H1 (cell line): ENCODE results near the gene PRKN. TPM values are rescaled to one million over a fixed set of nuclear protein-coding genes. Genes with fewer than 3 reads are reported as not detected.

Experiments used
- CTCF ChIA-PET: fragments of 300-600 bp; sonication (Branson Sonifier 250); formaldehyde crosslinking; loops from one replicate; lab custom pipeline; 2021; ENCODE audit not compliant: partially characterized antibody; lab: Charles Lee
- POLR2A ChIA-PET: fragments of 300-600 bp; sonication (Branson Sonifier 250); formaldehyde crosslinking; loops from one replicate; lab custom pipeline; 2021; ENCODE audit warnings: inconsistent platforms; ENCODE audit not compliant: partially characterized antibody; lab: Charles Lee
- DNase-seq, 2 experiments: peaks; one replicate each; pipeline versions ENCODE4 v3.0.0 to v3.0.0-alpha.2; 2010 to 2022; ENCODE audit warnings: low spot score in 2 of 2, low read depth in 1 of 2, mixed read lengths in 1 of 2
- FAIRE-seq: peaks from 2 replicates; lab custom pipeline; 2011; peaks lifted over from hg19 to GRCh38; lab: Jason Lieb, UNC
- H2AFZ ChIP-seq: 2 replicates; pipeline ENCODE4 v1.8.1; 2012; ENCODE audit warnings: low read length, inconsistent platforms
- H2AK5ac ChIP-seq: 2 replicates; pipeline ENCODE4 v1.6.1; 2013; ENCODE audit warnings: low read depth, low read length
- H2BK120ac ChIP-seq: replicated peaks from 2 replicates; pipeline ENCODE3; 2013; ENCODE audit warnings: low read depth, low read length, inconsistent platforms
- H2BK12ac ChIP-seq: 2 replicates; pipeline ENCODE4 v1.6.1; 2013; ENCODE audit warnings: low read depth, low read length
- H2BK15ac ChIP-seq: 2 replicates; pipeline ENCODE4 v1.6.1; 2013; ENCODE audit warnings: low read length
- H2BK20ac ChIP-seq: 2 replicates; pipeline ENCODE4 v1.6.1; 2013; ENCODE audit warnings: low read length
- H2BK5ac ChIP-seq: 2 replicates; pipeline ENCODE4 v1.6.1; 2013; ENCODE audit warnings: low read depth, low read length
- H3K14ac ChIP-seq: 2 replicates; pipeline ENCODE4 v1.6.1; 2013; ENCODE audit warnings: inconsistent platforms; ENCODE audit not compliant: insufficient read length
- H3K18ac ChIP-seq: 2 replicates; pipeline ENCODE4 v1.6.1; 2013; ENCODE audit warnings: low read length; ENCODE audit errors: extremely low read depth
- H3K23ac ChIP-seq: 2 replicates; pipeline ENCODE4 v1.6.1; 2013; ENCODE audit warnings: inconsistent platforms; ENCODE audit not compliant: insufficient read length
- H3K23me2 ChIP-seq: 2 replicates; pipeline ENCODE4 v1.6.1; 2013; ENCODE audit warnings: low read depth, low read length
- H3K27ac ChIP-seq: 2 replicates; pipeline ENCODE4 v1.6.1; 2011; ENCODE audit warnings: low read depth, low read length, inconsistent platforms
- H3K27me3 ChIP-seq, 4 experiments: replicated peaks in 1 of 4; 1 replicate in 1 of 4; 2 replicates in 3 of 4; pipeline versions ENCODE4 v1.6.1 to v1.8.1; 2011 to 2013; ENCODE audit warnings: low read length in 3 of 4, mild to moderate bottlenecking in 3 of 4, inconsistent platforms in 2 of 4, mixed read lengths in 2 of 4, moderate library complexity in 1 of 4; ENCODE audit not compliant: control insufficient read depth in 3 of 4, insufficient read depth in 3 of 4; ENCODE audit errors: extremely low read depth in 1 of 4
- H3K36me3 ChIP-seq, 4 experiments: 2 replicates each; pipeline versions ENCODE4 v1.6.1 to v1.8.1; 2011 to 2013; ENCODE audit warnings: mild to moderate bottlenecking in 4 of 4, low read length in 3 of 4, moderate library complexity in 2 of 4, control low read depth in 1 of 4, inconsistent platforms in 1 of 4; ENCODE audit not compliant: insufficient read depth in 4 of 4, control insufficient read depth in 2 of 4
- H3K4ac ChIP-seq: replicated peaks from 2 replicates; pipeline ENCODE3; 2013; ENCODE audit warnings: low read length, low read depth, mixed read lengths, inconsistent platforms; ENCODE audit not compliant: insufficient read length
- H3K4me1 ChIP-seq, 4 experiments: replicated peaks in 1 of 4; 1 replicate in 1 of 4; 2 replicates in 3 of 4; pipeline versions ENCODE4 v1.6.1 to v1.8.1; 2011 to 2013; ENCODE audit warnings: low read length in 3 of 4, inconsistent platforms in 2 of 4, mixed read lengths in 1 of 4; ENCODE audit not compliant: insufficient read depth in 4 of 4, control insufficient read depth in 3 of 4
- H3K4me2 ChIP-seq, 2 experiments: 2 replicates each; pipeline versions ENCODE4 v1.6.1 to v1.8.1; 2011 to 2013; ENCODE audit warnings: low read depth in 2 of 2, low read length in 2 of 2, control low read depth in 1 of 2, inconsistent platforms in 1 of 2, mild to moderate bottlenecking in 1 of 2; ENCODE audit not compliant: insufficient read depth in 1 of 2
- H3K4me3 ChIP-seq, 4 experiments: fragments of 200-600, 300-600 bp in 1 of 4; sonication (generic), shearing (Covaris generic), sonication (Bioruptor Twin) in 1 of 4; 2 replicates each; pipeline versions ENCODE4 v1.5.1 to v1.8.1; 2011 to 2016; ENCODE audit warnings: low read length in 4 of 4, low read depth in 3 of 4, control low read depth in 2 of 4, inconsistent platforms in 2 of 4, mild to moderate bottlenecking in 2 of 4, mixed read lengths in 1 of 4, moderate library complexity in 1 of 4; ENCODE audit not compliant: insufficient read depth in 2 of 4; ENCODE audit errors: extremely low read depth in 1 of 4
- H3K56ac ChIP-seq: replicated peaks from 2 replicates; pipeline ENCODE3; 2013; ENCODE audit warnings: low read depth, mild to moderate bottlenecking, mixed read lengths, low read length, inconsistent platforms; ENCODE audit not compliant: insufficient read length
- H3K79me1 ChIP-seq: 2 replicates; pipeline ENCODE4 v1.6.1; 2013; ENCODE audit warnings: low read depth, low read length, control low read depth
- H3K79me2 ChIP-seq, 2 experiments: 2 replicates each; pipeline versions ENCODE4 v1.6.1 to v1.8.1; 2012 to 2013; ENCODE audit warnings: low read length in 2 of 2, mild to moderate bottlenecking in 2 of 2, inconsistent platforms in 1 of 2; ENCODE audit not compliant: insufficient read depth in 2 of 2, control insufficient read depth in 1 of 2
- H3K9ac ChIP-seq, 4 experiments: replicated peaks in 1 of 4; 1 replicate in 1 of 4; 2 replicates in 3 of 4; pipeline versions ENCODE4 v1.6.1 to v1.8.1; 2011 to 2013; ENCODE audit warnings: low read depth in 3 of 4, low read length in 3 of 4, control low read depth in 2 of 4, mild to moderate bottlenecking in 2 of 4, moderate library complexity in 2 of 4, inconsistent platforms in 1 of 4; ENCODE audit errors: extremely low read depth in 1 of 4
- H3K9me3 ChIP-seq, 2 experiments: 2 replicates each; pipeline versions ENCODE4 v1.6.1 to v1.8.1; 2012 to 2013; ENCODE audit warnings: mild to moderate bottlenecking in 2 of 2, moderate library complexity in 2 of 2, control low read depth in 1 of 2, inconsistent platforms in 1 of 2, low read depth in 1 of 2, low read length in 1 of 2, mixed read lengths in 1 of 2; ENCODE audit not compliant: insufficient read depth in 2 of 2
- H4K20me1 ChIP-seq, 2 experiments: replicated peaks in 1 of 2; 2 replicates each; pipeline versions ENCODE3 to v1.8.1; 2011 to 2013; ENCODE audit warnings: inconsistent platforms in 2 of 2, low read length in 2 of 2, mild to moderate bottlenecking in 1 of 2; ENCODE audit not compliant: insufficient read depth in 2 of 2, control insufficient read depth in 1 of 2
- H4K5ac ChIP-seq: 2 replicates; pipeline ENCODE4 v1.6.1; 2013; ENCODE audit warnings: low read length, low read depth, mixed read lengths, inconsistent platforms; ENCODE audit not compliant: insufficient read length
- H4K8ac ChIP-seq: 2 replicates; pipeline ENCODE4 v1.8.0; 2013; ENCODE audit warnings: mild to moderate bottlenecking, moderate library complexity, low read length, inconsistent platforms; ENCODE audit not compliant: insufficient read depth; ENCODE audit errors: extremely low read depth
- H4K91ac ChIP-seq: replicated peaks from 2 replicates; pipeline ENCODE3; 2013; ENCODE audit warnings: low read length, mixed read lengths, inconsistent platforms; ENCODE audit not compliant: insufficient read length
- BRCA1 ChIP-seq: IDR thresholded peaks from 2 replicates; pipeline ENCODE4 v1.6.1; 2012; ENCODE audit warnings: low read depth, low read length, improper control_type of control experiment
- CBX5 ChIP-seq: fragments of 300-800, 300-1000 bp; sonication (generic); IDR thresholded peaks from 2 replicates; pipeline ENCODE4 v1.7.1; 2016; ENCODE audit warnings: antibody characterized with exemption, low read length, low read depth
- EGR1 ChIP-seq: IDR thresholded peaks from 2 replicates; pipeline ENCODE4 v1.6.1; 2011; ENCODE audit warnings: low read depth, low read length, borderline replicate concordance
- GTF2F1 ChIP-seq: IDR thresholded peaks from 2 replicates; pipeline ENCODE4 v1.6.1; 2012; ENCODE audit warnings: low read depth, low read length, improper control_type of control experiment, borderline replicate concordance
- HDAC6 ChIP-seq: IDR thresholded peaks from one replicate; pipeline ENCODE4 v1.7.1; 2012; ENCODE audit warnings: low read depth, mild to moderate bottlenecking, inconsistent platforms, low read length, moderate library complexity
- KDM1A ChIP-seq: fragments of 200-600, 300-600 bp; sonication (generic); IDR thresholded peaks from 2 replicates; pipeline ENCODE4 v1.7.1; 2016; ENCODE audit warnings: mild to moderate bottlenecking, low read length, borderline replicate concordance
- MAFK ChIP-seq: IDR thresholded peaks from 2 replicates; pipeline ENCODE4 v1.6.1; 2012; ENCODE audit warnings: low read depth, mild to moderate bottlenecking, improper control_type of control experiment, low read length
- RXRA ChIP-seq: IDR thresholded peaks from 2 replicates; pipeline ENCODE4 v1.6.1; 2011; ENCODE audit warnings: low read depth, mild to moderate bottlenecking, low read length, moderate library complexity; ENCODE audit not compliant: insufficient read depth
- SIRT6 ChIP-seq: IDR thresholded peaks from one replicate; pipeline ENCODE4 v1.7.1; 2012; ENCODE audit warnings: low read length, inconsistent platforms
- TAF1 ChIP-seq: IDR thresholded peaks from 2 replicates; pipeline ENCODE4 v1.6.1; 2011; ENCODE audit warnings: mild to moderate bottlenecking, low read depth, low read length
- TAF7 ChIP-seq: optimal IDR thresholded peaks from 2 replicates; pipeline ENCODE3; 2011; ENCODE audit warnings: low read depth, mild to moderate bottlenecking, inconsistent platforms, low read length, moderate library complexity, borderline replicate concordance
- WGBS, 2 experiments: shearing (Covaris generic) in 1 of 2; methylation state at CpG; one replicate each; pipeline versions ENCODE4 v1.1.6 to v1.1.7; 2013 to 2015; ENCODE audit warnings: low lambda C conversion rate in 2 of 2, mixed read lengths in 2 of 2, inconsistent platforms in 1 of 2, low coverage in 1 of 2, missing lambda C conversion rate in 1 of 2; ENCODE audit not compliant: insufficient replicate concordance in 2 of 2, insufficient coverage in 1 of 2, insufficient read length in 1 of 2; ENCODE audit errors: extremely low coverage in 1 of 2, missing lambda C conversion rate in 1 of 2; 5-methylcytosine and 5-hydroxymethylcytosine counted together
- polyA plus RNA-seq, 7 experiments: library from polyadenylated mRNA; depleted of rRNA in 3 of 7; stranded (reverse) in 5 of 7; unstranded in 2 of 7; fragments of >200 nt in 5 of 7; fragments of 200-250 nt in 2 of 7; gene quantifications; 1 replicate in 5 of 7; 2 replicates in 1 of 7; 4 replicates in 1 of 7; pipeline versions ENCODE4 v1.2.1 to v1.2.3, GENCODE V29; 2011 to 2013; ENCODE audit warnings: missing spikeins in 2 of 7, mixed read lengths in 2 of 7
- total RNA-seq: library from RNA; stranded (reverse); fragmentation: NEBNext Ultra II Directional; extraction: Animal tissue kit (Norgen Biotek cat#: 25700); gene quantifications from 2 replicates; pipeline ENCODE4 v1.2.1, GENCODE V29; 2021
- TF ChIP-seq, protein P1 (sequence below), 3 experiments: IDR thresholded peaks; 1 replicate in 2 of 3; 2 replicates in 1 of 3; pipeline versions ENCODE4 v1.5.1 to v1.6.1; 2011; ENCODE audit warnings: low read length in 3 of 3, mild to moderate bottlenecking in 3 of 3, inconsistent platforms in 2 of 3, low read depth in 1 of 3, moderate library complexity in 1 of 3; ENCODE audit not compliant: insufficient read depth in 1 of 3; ENCODE audit errors: control extremely low read depth in 1 of 3

PRKN gene
- total and polyA plus RNA-seq, 2 of the 8 experiments (the other 6 are each of a cell fraction or from before 2014, with no cell fraction given): 0.13 to 0.29 TPM

DNA sequence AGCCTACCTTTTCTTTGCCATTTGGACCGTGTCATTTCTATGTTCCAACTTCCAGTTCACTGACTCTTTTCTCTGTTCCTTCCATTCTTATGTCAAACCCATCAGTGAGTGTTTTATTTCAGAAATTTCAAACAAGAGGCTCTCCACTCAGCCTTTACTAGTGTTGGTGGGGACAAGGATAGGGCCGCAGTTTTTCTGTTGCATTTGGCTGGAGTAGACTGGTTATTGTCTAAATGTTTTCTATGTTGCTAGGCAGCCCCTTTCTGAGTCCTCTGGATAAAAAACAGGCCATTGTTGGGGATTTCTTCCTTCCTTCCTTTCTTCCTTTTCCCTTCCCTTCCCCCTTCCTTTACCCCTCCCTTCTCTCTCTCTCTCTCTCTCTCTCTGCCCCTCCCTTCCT is 288.6 kb downstream of the PRKN start:
- Histone ChIP-seq H3K4me3 (no peak overlapping the region), H3K79me2 (no peaks in the 10 kb centered on the region), H4K20me1 (no peaks in the 10 kb centered on the region), H3K56ac (no peak overlapping the region), H2AK5ac (no peak overlapping the region), H4K5ac (no peak overlapping the region), H3K79me1 (no peaks in the 10 kb centered on the region), H3K27ac (no peak overlapping the region), H3K9ac (no peak overlapping the region), H2BK120ac (no peak overlapping the region), H3K36me3 (peaks cover 0 to 4% (median 0%) of the 10 kb centered on the region in 4 experiments; a peak in 1 of 8 replicates), H2BK20ac (no peak overlapping the region), H3K4me1 (peaks cover 0 to 7% (median 2%) of the 10 kb centered on the region in 4 experiments; a peak in 2 of 7 replicates), H4K91ac (no peak overlapping the region), H4K8ac (no peak overlapping the region), H2AFZ (no peak overlapping the region), H3K14ac (no peak overlapping the region), H3K27me3 (no peaks in the 10 kb centered on the region), H2BK12ac (no peak overlapping the region), H3K4me2 (peak overlapping the region; percentile 1 to 31; a peak in 1 of 4 replicates), H3K23ac (no peak overlapping the region), H3K18ac (no peak overlapping the region), H2BK5ac (no peak overlapping the region), H2BK15ac (no peak overlapping the region), H3K4ac (no peak overlapping the region), H3K9me3 (peaks cover 0 to 9% of the 10 kb centered on the region in 2 experiments; a peak in 1 of 4 replicates), H3K23me2 (no peaks in the 10 kb centered on the region; the same call in 1 of the 2 replicates)
- ChIA-PET CTCF (interaction anchor here (0.6 kb wide), 1 partner anchor 173 kb away, joined by 4 read pairs; no protein-coding TSS in a partner anchor), POLR2A (no interaction called here)
- 82% methylated on average over 2 of the region's 2 CpGs; no CpG with 5 or more reads in 1 of the 2 experiments for WGBS, 2 experiments
- FAIRE-seq (no peak), DNase-seq (no peak)
- no peak for TF ChIP-seq HDAC6
- TF ChIP-seq, protein P1, sequence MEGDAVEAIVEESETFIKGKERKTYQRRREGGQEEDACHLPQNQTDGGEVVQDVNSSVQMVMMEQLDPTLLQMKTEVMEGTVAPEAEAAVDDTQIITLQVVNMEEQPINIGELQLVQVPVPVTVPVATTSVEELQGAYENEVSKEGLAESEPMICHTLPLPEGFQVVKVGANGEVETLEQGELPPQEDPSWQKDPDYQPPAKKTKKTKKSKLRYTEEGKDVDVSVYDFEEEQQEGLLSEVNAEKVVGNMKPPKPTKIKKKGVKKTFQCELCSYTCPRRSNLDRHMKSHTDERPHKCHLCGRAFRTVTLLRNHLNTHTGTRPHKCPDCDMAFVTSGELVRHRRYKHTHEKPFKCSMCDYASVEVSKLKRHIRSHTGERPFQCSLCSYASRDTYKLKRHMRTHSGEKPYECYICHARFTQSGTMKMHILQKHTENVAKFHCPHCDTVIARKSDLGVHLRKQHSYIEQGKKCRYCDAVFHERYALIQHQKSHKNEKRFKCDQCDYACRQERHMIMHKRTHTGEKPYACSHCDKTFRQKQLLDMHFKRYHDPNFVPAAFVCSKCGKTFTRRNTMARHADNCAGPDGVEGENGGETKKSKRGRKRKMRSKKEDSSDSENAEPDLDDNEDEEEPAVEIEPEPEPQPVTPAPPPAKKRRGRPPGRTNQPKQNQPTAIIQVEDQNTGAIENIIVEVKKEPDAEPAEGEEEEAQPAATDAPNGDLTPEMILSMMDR (IDR thresholded peaks at IDR 0.05; ENCODE audit: control extremely low read depth in 1 of 3, insufficient read depth in 1 of 3, low read depth in 1 of 3, low read length in 3 of 3): no peak
- TF ChIP-seq CBX5: no peak
- no peak for TF ChIP-seq SIRT6
- TF ChIP-seq RXRA: no peak
- no peak for TF ChIP-seq BRCA1
- TF ChIP-seq KDM1A: no peak
- no peak for TF ChIP-seq TAF1
- no peak for TF ChIP-seq MAFK
- no peak for TF ChIP-seq EGR1
- no peak for TF ChIP-seq TAF7
- TF ChIP-seq GTF2F1: no peak
